ENCODE results near the gene EPB41L1.

The EPB41L1 gene

DNA sequence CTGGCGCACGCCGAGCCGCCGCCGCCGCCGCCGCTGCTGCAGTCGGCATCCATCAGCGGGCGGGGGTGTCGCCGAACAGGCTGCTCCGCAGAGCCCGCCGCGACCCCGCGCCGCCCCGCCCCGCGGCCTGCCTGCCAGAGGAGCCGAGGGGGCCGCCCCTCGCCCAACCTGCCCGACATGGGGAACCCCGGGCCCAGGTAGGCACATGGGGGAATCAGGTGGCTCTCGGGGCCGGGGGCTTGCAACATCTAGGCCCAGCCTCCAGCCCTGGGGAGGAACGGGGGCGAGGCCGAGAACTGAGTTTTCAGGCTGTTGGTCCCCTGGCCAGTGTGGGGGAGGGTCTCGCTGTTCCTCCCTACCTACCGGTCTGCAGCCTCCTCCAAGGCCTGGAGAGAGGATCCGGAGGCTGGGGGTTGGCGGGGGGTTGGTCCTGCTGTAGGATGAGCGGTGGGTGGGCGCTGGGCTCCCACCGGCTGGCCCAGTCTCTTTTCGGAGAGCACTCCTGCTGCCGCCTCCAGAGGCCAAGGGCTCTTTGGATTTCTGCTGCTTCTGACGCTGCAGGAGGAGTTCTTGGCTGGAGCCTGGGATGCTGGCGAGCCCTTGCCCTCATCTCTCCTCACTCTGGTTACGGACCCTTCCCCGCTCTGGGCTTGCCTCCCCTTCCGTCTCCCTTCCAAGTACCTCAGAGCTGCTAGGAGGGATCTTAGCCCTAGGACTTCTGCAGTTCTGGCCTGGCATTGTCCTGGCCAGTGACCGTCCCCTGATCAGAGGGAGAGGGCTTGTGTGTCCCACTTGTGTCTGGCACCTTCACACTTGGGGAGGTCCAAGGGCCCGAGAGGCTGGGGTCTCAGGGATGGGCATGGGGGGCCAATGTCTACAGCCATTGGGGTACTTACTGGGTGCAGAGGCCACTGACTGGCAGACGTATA, at the start of gene EPB41L1:
TSS of gene EPB41L1 (plus strand) at position 41 of the 929 bp plus-strand sequence. CDS start 19,038 bp downstream, outside the sequence.
- no peak for DNase-seq (ENCODE audit: low read depth)
- H3K4me3 ChIP-seq (ENCODE audit: low read depth, low read length): no peak within 1 kb of the TSS
- TF ChIP-seq CTCF (IDR thresholded peaks at IDR 0.05; ENCODE audit: insufficient read depth, low read depth, low read length, missing control alignments): no peak

DNA sequence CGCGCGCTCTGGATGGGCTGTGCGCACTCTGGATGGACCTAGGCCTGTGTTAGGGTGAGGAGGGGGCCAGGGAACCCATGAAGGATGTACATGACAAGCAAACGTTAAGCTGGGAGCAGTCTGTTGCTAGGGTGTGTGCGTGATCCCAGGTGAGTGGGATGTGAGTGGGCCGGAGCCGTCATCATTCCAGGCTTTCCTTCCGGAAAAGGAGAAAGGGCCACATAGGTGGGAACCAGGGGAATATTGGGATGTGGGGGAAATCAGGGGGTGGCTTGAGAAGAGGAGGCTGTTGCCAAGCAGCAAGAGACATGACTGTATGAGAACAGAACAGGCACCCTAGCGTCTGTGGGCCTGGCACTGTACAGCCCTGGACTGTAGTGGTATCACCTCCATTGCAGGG, 49.7 kb upstream of the EPB41L1 start:
- no peak for TF ChIP-seq CTCF (IDR thresholded peaks at IDR 0.05; ENCODE audit: insufficient read depth, low read depth, low read length, missing control alignments)
- H3K4me3 ChIP-seq (ENCODE audit: low read depth, low read length): no peak overlapping the region

DNA sequence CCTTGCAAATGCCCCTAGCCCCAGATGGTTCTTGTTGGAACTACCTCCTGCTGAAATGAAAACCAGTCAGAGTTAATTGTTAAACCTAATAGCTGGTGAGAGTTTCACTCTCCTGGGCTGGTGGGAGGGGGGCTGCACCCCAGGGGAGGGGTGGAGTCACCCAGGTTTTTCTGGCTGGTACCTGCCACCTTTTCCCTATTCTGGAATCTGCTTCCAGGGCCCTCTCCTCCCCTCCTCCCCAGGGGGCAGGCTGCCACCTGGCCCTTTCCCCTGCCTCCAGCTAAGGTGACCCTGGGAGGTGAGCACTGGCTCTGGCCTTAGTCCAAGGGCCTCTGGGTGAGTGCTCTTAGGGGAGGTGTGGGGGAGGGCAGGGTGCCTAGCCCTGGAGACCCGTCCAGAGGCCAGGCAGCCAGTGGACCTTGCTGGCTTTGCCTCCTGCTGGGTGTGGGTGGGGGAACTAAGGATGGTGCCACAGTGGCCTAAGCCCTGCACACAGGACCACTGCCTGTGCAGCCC, 48.8 kb upstream of the EPB41L1 start:
- no peak for DNase-seq (ENCODE audit: low read depth)
- TF ChIP-seq CTCF (IDR thresholded peaks at IDR 0.05; ENCODE audit: insufficient read depth, low read depth, low read length, missing control alignments): no peak
- no peak overlapping the region for H3K4me3 ChIP-seq (ENCODE audit: low read depth, low read length)

More for the DNA sequence above, 49.7 kb upstream of the EPB41L1 start:
- DNase-seq (ENCODE audit: low read depth): no peak

DNA sequence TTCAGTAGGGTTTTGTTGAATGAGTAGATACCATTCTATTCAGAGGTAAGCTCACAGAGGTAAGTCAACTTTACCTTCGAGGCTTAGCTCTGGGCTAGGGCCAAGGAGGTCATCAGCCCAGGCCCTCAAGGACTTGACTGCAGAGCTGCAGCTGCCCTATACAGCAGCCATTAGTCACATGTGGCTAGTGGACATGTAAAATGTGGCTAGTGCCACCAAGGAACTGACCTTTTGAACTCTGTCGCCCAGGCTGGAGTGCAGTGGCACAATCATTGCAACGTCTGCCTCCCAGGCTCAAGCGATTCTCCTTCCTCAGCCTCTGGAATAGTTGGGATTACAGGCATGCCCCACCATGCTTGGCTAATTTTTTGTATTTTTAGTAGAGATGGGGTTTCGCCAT, 47.9 kb upstream of the EPB41L1 start:
- DNase-seq (ENCODE audit: low read depth): no peak
- no peak for TF ChIP-seq CTCF (IDR thresholded peaks at IDR 0.05; ENCODE audit: insufficient read depth, low read depth, low read length, missing control alignments)
- no peak overlapping the region for H3K4me3 ChIP-seq (ENCODE audit: low read depth, low read length)

- no peak for TF ChIP-seq CTCF (IDR thresholded peaks at IDR 0.05; ENCODE audit: insufficient read depth, low read depth, low read length, missing control alignments)
- DNase-seq (ENCODE audit: low read depth): no peak
- no peak overlapping the region for H3K4me3 ChIP-seq (ENCODE audit: low read depth, low read length)
Measured at GRCh38 chr20:36107881-36108280, 46.7 kb upstream of the EPB41L1 start.

DNA sequence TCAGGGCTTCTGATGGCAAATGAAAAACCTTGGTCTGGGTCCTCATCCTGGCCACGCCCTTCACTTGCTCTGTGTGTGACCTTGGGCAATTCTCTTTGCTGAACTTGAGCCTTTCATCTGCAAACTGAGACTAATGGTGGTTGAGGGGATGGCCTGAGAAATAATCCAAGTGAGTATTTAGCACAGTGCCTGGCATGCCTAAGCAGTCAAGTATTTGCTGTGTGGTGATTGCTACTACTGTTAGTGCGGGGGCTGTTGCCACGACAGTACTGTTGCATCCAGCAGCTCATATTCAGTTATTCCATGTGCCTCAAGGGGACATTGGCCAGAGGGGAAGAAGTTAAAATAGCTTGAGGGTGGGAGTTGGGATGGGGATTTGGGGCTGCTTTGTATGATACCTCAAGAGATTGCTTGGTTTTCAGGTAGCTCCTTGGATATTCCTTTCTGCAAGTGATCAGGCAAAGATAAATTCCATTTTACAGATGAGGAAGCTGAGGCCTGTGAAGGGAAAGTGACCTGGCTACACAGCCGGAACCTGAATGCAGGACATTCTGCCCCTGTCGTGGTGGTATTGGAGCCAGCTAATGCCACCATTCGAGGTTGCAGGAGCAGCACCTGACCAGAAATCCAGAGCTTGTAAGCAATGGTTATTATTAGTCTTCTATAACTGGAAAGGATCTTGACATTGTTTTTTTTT, 45.1 kb upstream of the EPB41L1 start:
- no peak overlapping the region for H3K4me3 ChIP-seq (ENCODE audit: low read depth, low read length)
- TF ChIP-seq CTCF (IDR thresholded peaks at IDR 0.05; ENCODE audit: insufficient read depth, low read depth, low read length, missing control alignments): no peak
- DNase-seq (ENCODE audit: low read depth): no peak
